HG03558 (cell line): Measurements from ENCODE around the gene ZNF397.
A peak's percentile ranks its signal among the peaks of the same experiment; 100 is the strongest.

Source experiments
- ATAC-seq: cut with Tn5 transposase; IDR thresholded peaks from one replicate; pipeline ENCODE4 v1.9.1; 2021; ENCODE audit warnings: moderate number of reproducible peaks; ENCODE audit not compliant: unreplicated experiment; ENCODE audit errors: extremely low read depth

ZNF397 gene

GRCh38 chr18:35244671-35245070 lies 3.8 kb downstream of the ZNF397 start:
- no peak for ATAC-seq

GRCh38 chr18:35245719-35246317 lies 5.0 kb downstream of the ZNF397 start:
- no peak for ATAC-seq

GRCh38 chr18:35246831-35247230 lies 6.0 kb downstream of the ZNF397 start:
- ATAC-seq, result no peak

GRCh38 chr18:35247412-35248249 lies 6.8 kb downstream of the ZNF397 start:
- ATAC-seq, result no peak

GRCh38 chr18:35248429-35248828 lies 7.6 kb downstream of the ZNF397 start:
- ATAC-seq, result no peak

- ATAC-seq, result no peak
These were observed 11.6 kb downstream of the ZNF397 start for GRCh38 chr18:35252466-35252865.

GRCh38 chr18:35253655-35254287 lies 12.9 kb downstream of the ZNF397 start:
- no peak for ATAC-seq

- no peak for ATAC-seq
These were observed 16.1 kb downstream of the ZNF397 start for GRCh38 chr18:35256947-35257346.

- no peak for ATAC-seq
These were observed 23.6 kb downstream of the ZNF397 start for GRCh38 chr18:35264409-35264808.

GRCh38 chr18:35267161-35267651 lies 26.4 kb downstream of the ZNF397 start:
- ATAC-seq, result peak; percentile 65

- no peak for ATAC-seq
These were observed 27.0 kb downstream of the ZNF397 start for GRCh38 chr18:35267809-35268208.

- no peak for ATAC-seq
These were observed 28.0 kb downstream of the ZNF397 start for GRCh38 chr18:35268821-35269220.

- ATAC-seq, result no peak
These were observed 30.8 kb downstream of the ZNF397 start for GRCh38 chr18:35271656-35272055.

GRCh38 chr18:35276267-35276666 lies 35.4 kb downstream of the ZNF397 start:
- no peak for ATAC-seq

GRCh38 chr18:35277633-35278032 lies 36.8 kb downstream of the ZNF397 start:
- no peak for ATAC-seq

- ATAC-seq, result no peak
These were observed 37.3 kb downstream of the ZNF397 start for GRCh38 chr18:35278085-35278484.

- ATAC-seq, result no peak
These were observed 38.1 kb downstream of the ZNF397 start for GRCh38 chr18:35278969-35279368.

GRCh38 chr18:35282353-35282752 lies 41.5 kb downstream of the ZNF397 start:
- ATAC-seq, result no peak

- no peak for ATAC-seq
These were observed 43.3 kb downstream of the ZNF397 start for GRCh38 chr18:35283923-35284794.

GRCh38 chr18:35284841-35285240 lies 44.0 kb downstream of the ZNF397 start:
- ATAC-seq, result no peak
